GM18505 (cell line): ENCODE results near the gene NPEPL1.
"Not testable (repeated sequence)": the region's sequence is repeated elsewhere in the genome, so short reads cannot be mapped to it uniquely, and the experiment has no call there.

ENCODE experiments used
- ATAC-seq: cut with Tn5 transposase; IDR thresholded peaks from one replicate; pipeline ENCODE4 v1.9.1; 2021; ENCODE audit not compliant: unreplicated experiment
- POLR2A ChIP-seq: IDR thresholded peaks from 4 replicates; pipeline ENCODE4 v1.6.1; 2011; ENCODE audit warnings: borderline replicate concordance; ENCODE audit not compliant: insufficient read depth, insufficient read length; ENCODE audit errors: extremely low read depth

The NPEPL1 gene

GRCh38 chr20:58747211-58747610, 54.6 kb downstream of the NPEPL1 start:
- no peak for ATAC-seq
- TF ChIP-seq POLR2A: no peak

GRCh38 chr20:58748618-58749017, 56.0 kb downstream of the NPEPL1 start:
- TF ChIP-seq POLR2A: no peak
- no peak for ATAC-seq

- ATAC-seq: no peak
- TF ChIP-seq POLR2A: no peak
Measured at GRCh38 chr20:58749098-58749769, 56.6 kb downstream of the NPEPL1 start.

GRCh38 chr20:58749979-58750378, 57.4 kb downstream of the NPEPL1 start:
- TF ChIP-seq POLR2A: no peak

GRCh38 chr20:58750706-58751105, 58.1 kb downstream of the NPEPL1 start:
- not testable (repeated sequence) for ATAC-seq

More at GRCh38 chr20:58749979-58750378, 57.4 kb downstream of the NPEPL1 start:
- ATAC-seq: no peak

GRCh38 chr20:58751979-58752378, 59.4 kb downstream of the NPEPL1 start:
- ATAC-seq: no peak
- no peak for TF ChIP-seq POLR2A

GRCh38 chr20:58752565-58752964, 60.0 kb downstream of the NPEPL1 start:
- ATAC-seq: no peak
- no peak for TF ChIP-seq POLR2A

- no peak for ATAC-seq
- no peak for TF ChIP-seq POLR2A
Measured at GRCh38 chr20:58753267-58753921, 60.8 kb downstream of the NPEPL1 start.

GRCh38 chr20:58753922-58754551, 61.4 kb downstream of the NPEPL1 start:
- no peak for ATAC-seq
- TF ChIP-seq POLR2A: no peak

- TF ChIP-seq POLR2A: no peak
- no peak for ATAC-seq
Measured at GRCh38 chr20:58754584-58754983, 62.0 kb downstream of the NPEPL1 start.

GRCh38 chr20:58755062-58755697, 62.6 kb downstream of the NPEPL1 start:
- ATAC-seq: no peak
- no peak for TF ChIP-seq POLR2A

- ATAC-seq: no peak
- TF ChIP-seq POLR2A: no peak
Measured at GRCh38 chr20:58755766-58756449, 63.3 kb downstream of the NPEPL1 start.

- TF ChIP-seq POLR2A: no peak
- no peak for ATAC-seq
Measured at GRCh38 chr20:58756450-58756775, 63.8 kb downstream of the NPEPL1 start.

GRCh38 chr20:58757647-58758046, 65.0 kb downstream of the NPEPL1 start:
- not testable (repeated sequence) for ATAC-seq
